HepG2 (cell line): ENCODE results near the gene GPR65.

Experiments
- ELF1 ChIP-seq: sonication (generic); formaldehyde crosslinking; IDR thresholded peaks from 2 replicates; pipeline ENCODE4 v1.4.0; 2020; ENCODE audit warnings: missing genetic modification reagents
- ESRRA ChIP-seq: sonication (generic); formaldehyde crosslinking; IDR thresholded peaks from 2 replicates; pipeline ENCODE4 v1.5.1; 2020; ENCODE audit warnings: mild to moderate bottlenecking, low read depth, missing genetic modification reagents
- MYC ChIP-seq: sonication (generic); formaldehyde crosslinking; IDR thresholded peaks from 2 replicates; pipeline ENCODE4 v1.9.0; 2021; ENCODE audit warnings: missing genetic modification reagents, borderline replicate concordance
- ZNF468 ChIP-seq: sonication (generic); formaldehyde crosslinking; IDR thresholded peaks from 2 replicates; pipeline ENCODE4 v1.8.0; 2022; ENCODE audit warnings: mild to moderate bottlenecking, moderate library complexity, missing genetic modification reagents
- TF ChIP-seq, protein P1 (sequence below): sonication (generic); formaldehyde crosslinking; IDR thresholded peaks from 2 replicates; pipeline ENCODE4 v1.9.0; 2021; ENCODE audit warnings: missing genetic modification reagents, borderline replicate concordance

GRCh38 chr14:88036422-88036821, 31.5 kb downstream of the GPR65 start:
- TF ChIP-seq ELF1 (CRISPR knock-in tag), result no peak
- TF ChIP-seq, protein P1, sequence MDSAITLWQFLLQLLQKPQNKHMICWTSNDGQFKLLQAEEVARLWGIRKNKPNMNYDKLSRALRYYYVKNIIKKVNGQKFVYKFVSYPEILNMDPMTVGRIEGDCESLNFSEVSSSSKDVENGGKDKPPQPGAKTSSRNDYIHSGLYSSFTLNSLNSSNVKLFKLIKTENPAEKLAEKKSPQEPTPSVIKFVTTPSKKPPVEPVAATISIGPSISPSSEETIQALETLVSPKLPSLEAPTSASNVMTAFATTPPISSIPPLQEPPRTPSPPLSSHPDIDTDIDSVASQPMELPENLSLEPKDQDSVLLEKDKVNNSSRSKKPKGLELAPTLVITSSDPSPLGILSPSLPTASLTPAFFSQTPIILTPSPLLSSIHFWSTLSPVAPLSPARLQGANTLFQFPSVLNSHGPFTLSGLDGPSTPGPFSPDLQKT, result no peak
- no peak for TF ChIP-seq ZNF468 (CRISPR knock-in tag)
- no peak for TF ChIP-seq ESRRA
- TF ChIP-seq MYC (CRISPR knock-in tag), result no peak
